HCT116 (cell line): ENCODE results near the gene CBFA2T2. TPM values are rescaled to one million over a fixed set of nuclear protein-coding genes. Genes with fewer than 3 reads are reported as not detected.
"Not testable (repeated sequence)": the region's sequence is repeated elsewhere in the genome, so short reads cannot be mapped to it uniquely, and the experiment has no call there.

Experiments used
- ATAC-seq: fragments of 200-7000 bp; cut with Tn5 transposase; 2 replicates; pipeline ENCODE4 v1.9.1; 2020; ENCODE audit warnings: mild to moderate bottlenecking, moderate library complexity
- BruUV-seq: library from RNA; stranded (reverse); fragments of 400-500 nt; replicated peaks from 2 replicates; lab custom pipeline; 2021; lab: Mats Ljungman, UMichigan
- CTCF ChIA-PET: fragments of 300-600 bp; sonication (Branson Sonifier 250); formaldehyde crosslinking; loops from one replicate; lab custom pipeline; 2021; ENCODE audit warnings: antibody characterized with exemption; lab: Charles Lee
- POLR2A ChIA-PET: fragments of 300-600, 350-600 bp; sonication (Branson Sonifier 250); formaldehyde crosslinking; loops from one replicate; lab custom pipeline; 2021; ENCODE audit warnings: antibody characterized with exemption; lab: Charles Lee
- RAD21 ChIA-PET, 2 experiments: fragments of 300-600 bp; sonication (Branson Sonifier 250); formaldehyde crosslinking; loops; one replicate each; lab custom pipeline; 2023; ENCODE audit warnings: low total read pairs in 2 of 2; ENCODE audit not compliant: uncharacterized antibody in 2 of 2, unreplicated experiment in 2 of 2, low non-redundant PET in 1 of 2; lab: Charles Lee
- DNase-seq: peaks from one replicate; pipeline ENCODE4 v3.0.0-alpha.2; 2010; ENCODE audit warnings: low read depth, low spot score
- H2AFZ ChIP-seq: fragments of 200-600 bp; shearing (Covaris generic), sonication (generic); 2 replicates; pipeline ENCODE4 v1.6.1; 2017; ENCODE audit warnings: low read depth, mixed run types, mixed read lengths, antibody characterized with exemption, low read length; ENCODE audit not compliant: poor library complexity, severe bottlenecking
- H3K27ac ChIP-seq: 2 replicates; pipeline ENCODE4 v1.5.1; 2012; ENCODE audit warnings: low read depth, low read length
- H3K27me3 ChIP-seq: fragments of 200-600 bp; sonication (generic); 2 replicates; pipeline ENCODE4 v1.6.1; 2016; ENCODE audit warnings: mixed run types, low read length, mixed read lengths; ENCODE audit not compliant: insufficient read depth
- H3K36me3 ChIP-seq, 2 experiments: fragments of 200-500 bp in 1 of 2; fragments of 200-600 bp in 1 of 2; sonication (Bioruptor generic) in 1 of 2; sonication (generic) in 1 of 2; 2 replicates each; pipeline versions ENCODE4 v1.5.1 to v1.6.1; 2014 to 2016; ENCODE audit warnings: low read length in 2 of 2, inconsistent platforms in 1 of 2, mixed read lengths in 1 of 2, mixed run types in 1 of 2; ENCODE audit not compliant: insufficient read depth in 2 of 2, control insufficient read depth in 1 of 2
- H3K4me1 ChIP-seq, 2 experiments: fragments of 200-600 bp in 1 of 2; sonication (generic) in 1 of 2; 2 replicates each; pipeline versions ENCODE4 v1.5.1 to v1.6.1; 2012 to 2017; ENCODE audit warnings: low read length in 2 of 2, inconsistent platforms in 1 of 2, mild to moderate bottlenecking in 1 of 2, mixed read lengths in 1 of 2, mixed run types in 1 of 2, moderate library complexity in 1 of 2; ENCODE audit not compliant: insufficient read depth in 2 of 2, control insufficient read depth in 1 of 2
- H3K4me2 ChIP-seq: fragments of 200-600 bp; sonication (generic); 2 replicates; pipeline ENCODE4 v1.6.1; 2017; ENCODE audit warnings: mixed run types, low read length, mixed read lengths
- H3K4me3 ChIP-seq, 2 experiments: fragments of 200-600 bp in 1 of 2; sonication (generic) in 1 of 2; replicated peaks in 1 of 2; 2 replicates each; pipeline ENCODE4 v1.5.1; 2011 to 2016; ENCODE audit warnings: low read length in 2 of 2, control low read depth in 1 of 2, low read depth in 1 of 2, mild to moderate bottlenecking in 1 of 2, mixed read lengths in 1 of 2, mixed run types in 1 of 2
- H3K79me2 ChIP-seq: fragments of 200-600 bp; sonication (generic); 2 replicates; pipeline ENCODE4 v1.6.1; 2017; ENCODE audit warnings: mild to moderate bottlenecking, mixed run types, low read length, moderate library complexity, mixed read lengths; ENCODE audit not compliant: insufficient read depth
- H3K9ac ChIP-seq: fragments of 200-600 bp; sonication (generic); 2 replicates; pipeline ENCODE4 v1.6.1; 2016; ENCODE audit warnings: low read length, mixed read lengths
- H3K9me2 ChIP-seq: fragments of 200-600 bp; sonication (generic), shearing (Covaris generic); 2 replicates; pipeline ENCODE4 v1.6.1; 2017; ENCODE audit warnings: mixed run types, mild to moderate bottlenecking, moderate library complexity; ENCODE audit not compliant: insufficient read depth
- H3K9me3 ChIP-seq, 2 experiments: fragments of 200-500 bp in 1 of 2; fragments of 200-600 bp in 1 of 2; sonication (Bioruptor generic) in 1 of 2; sonication (generic) in 1 of 2; 2 replicates each; pipeline ENCODE4 v1.6.1; 2014 to 2017; ENCODE audit warnings: low read length in 2 of 2, mixed read lengths in 2 of 2, inconsistent platforms in 1 of 2, low read depth in 1 of 2, mild to moderate bottlenecking in 1 of 2, mixed run types in 1 of 2, moderate library complexity in 1 of 2; ENCODE audit not compliant: control insufficient read depth in 1 of 2, insufficient read depth in 1 of 2
- H4K20me1 ChIP-seq: fragments of 200-600 bp; sonication (generic), shearing (Covaris generic); 2 replicates; pipeline ENCODE4 v1.6.1; 2017; ENCODE audit warnings: mixed run types, mild to moderate bottlenecking, moderate library complexity; ENCODE audit not compliant: insufficient read depth
- ATF3 ChIP-seq: IDR thresholded peaks from 2 replicates; pipeline ENCODE4 v1.6.1; 2012
- CEBPB ChIP-seq: IDR thresholded peaks from 2 replicates; pipeline ENCODE4 v1.6.1; 2012; ENCODE audit warnings: low read depth
- EZH2phosphoT487 ChIP-seq: fragments of 200-600 bp; IDR thresholded peaks from 2 replicates; pipeline ENCODE4 v1.6.1; 2018; ENCODE audit warnings: antibody characterized with exemption, borderline replicate concordance
- JUND ChIP-seq: IDR thresholded peaks from 2 replicates; pipeline ENCODE4 v1.6.1; 2012
- POLR2A ChIP-seq: IDR thresholded peaks from 2 replicates; pipeline ENCODE4 v1.7.0; 2011; ENCODE audit warnings: borderline replicate concordance; ENCODE audit not compliant: insufficient read depth, insufficient read length; ENCODE audit errors: extremely low read depth
- RAD21 ChIP-seq: IDR thresholded peaks from 2 replicates; pipeline ENCODE4 v1.6.1; 2012; ENCODE audit warnings: low read depth, mild to moderate bottlenecking
- ZFX ChIP-seq: fragments of 450-650 bp; IDR thresholded peaks from 2 replicates; pipeline ENCODE4 v1.6.1; 2017
- intact Hi-C: fragments of 100-400 bp; cut with micrococcal nuclease; formaldehyde crosslinking; loops from 2 replicates; pipeline ENCODE4 v1.10.0; 2022
- total RNA-seq: library from RNA; stranded (reverse); gene quantifications from one replicate; pipeline ENCODE4 v1.2.1, GENCODE V29; 2021; ENCODE audit not compliant: unreplicated experiment

CBFA2T2 gene
- total RNA-seq, 1 experiment from 2014 or later, result 8.0 TPM

- H4K20me1 ChIP-seq, result no peaks in the 10 kb centered on the region
- H3K9me2 ChIP-seq, result no peaks in the 10 kb centered on the region
- H3K4me3 ChIP-seq, result no peak overlapping the region
- CTCF ChIA-PET, result interaction anchor here (0.6 kb wide), 1 partner anchor 432 kb away, joined by 3 read pairs; no protein-coding TSS in a partner anchor
- POLR2A ChIA-PET, result interaction anchor here (0.9 kb wide), 1 partner anchor 23 kb away, joined by 3 read pairs; no protein-coding TSS in a partner anchor
- H3K79me2 ChIP-seq, result no peaks in the 10 kb centered on the region
- H3K9me3 ChIP-seq, result no peaks in the 10 kb centered on the region
- TF ChIP-seq ATF3 (no peak), JUND (no peak), ZFX (no peak), EZH2phosphoT487 (no peak), POLR2A (no peak), RAD21 (no peak), CEBPB (no peak)
- TF ChIP-seq, all 23 proteins: peak for 0
- H2AFZ ChIP-seq, result no peak overlapping the region
- H3K27me3 ChIP-seq, result no peaks in the 10 kb centered on the region
- BruUV-seq, result no TSS peak
- DNase-seq (no peak), ATAC-seq (no peak)
- no peaks in the 10 kb centered on the region for H3K36me3 ChIP-seq
- intact Hi-C loops, result no loop called here
- RAD21 ChIA-PET, result no interaction called here
- H3K27ac ChIP-seq, result no peak overlapping the region
- no peaks in the 10 kb centered on the region for H3K4me1 ChIP-seq
- H3K9ac ChIP-seq, result no peak overlapping the region
- no peak overlapping the region for H3K4me2 ChIP-seq
Measured at GRCh38 chr20:33697129-33697528, 207.2 kb downstream of the CBFA2T2 start.

- H3K27ac ChIP-seq, H4K20me1 ChIP-seq, DNase-seq, CTCF ChIA-PET, H3K4me1 ChIP-seq, H3K9me2 ChIP-seq, H3K4me2 ChIP-seq, ATAC-seq, BruUV-seq, H3K4me3 ChIP-seq, intact Hi-C loops, H3K36me3 ChIP-seq, H2AFZ ChIP-seq, H3K9me3 ChIP-seq, H3K79me2 ChIP-seq, RAD21 ChIA-PET, POLR2A ChIA-PET, H3K27me3 ChIP-seq, H3K9ac ChIP-seq: not testable (repeated sequence)
Measured at GRCh38 chr20:33698966-33699365, 209.1 kb downstream of the CBFA2T2 start.

Other genes with a start within 250 kb of the CBFA2T2 start
- 0.17 TPM for gene BPIFB1, start 206.9 kb upstream of the CBFA2T2 start, total RNA-seq
- 41.4 TPM for gene CDK5RAP1, start 88.6 kb upstream of the CBFA2T2 start, total RNA-seq
- 14.6 TPM for gene SNTA1, start 46.3 kb upstream of the CBFA2T2 start, total RNA-seq
- 0.37 TPM for gene C20orf144, start 172.2 kb downstream of the CBFA2T2 start, total RNA-seq
- 0.22 TPM for gene ACTL10, start 176.8 kb downstream of the CBFA2T2 start, total RNA-seq
- 48.1 TPM for gene NECAB3, start 184.3 kb downstream of the CBFA2T2 start, total RNA-seq
- gene E2F1, start 196.3 kb downstream of the CBFA2T2 start, total RNA-seq, result 30.9 TPM
- 9.6 TPM for gene PXMP4, start 230.2 kb downstream of the CBFA2T2 start, total RNA-seq
- 4.9 TPM for gene ZNF341, start 241.9 kb downstream of the CBFA2T2 start, total RNA-seq